CD4-positive, alpha-beta T cell (primary cell): ENCODE data around the gene UXS1. TPM values are rescaled to one million over a fixed set of nuclear protein-coding genes. Genes with fewer than 3 reads are reported as not detected.

Experiments used
- ATAC-seq: fragments of 200-7000 bp; cut with Tn5 transposase; one replicate; pipeline ENCODE4 v1.10.0; 2022; ENCODE audit warnings: mild to moderate bottlenecking; ENCODE audit not compliant: poor library complexity
- CTCF ChIA-PET: fragments of 350-600 bp; sonication (Branson Sonifier 250); formaldehyde crosslinking; loops from one replicate; lab custom pipeline; 2021; ENCODE audit warnings: antibody characterized with exemption, inconsistent platforms; lab: Charles Lee
- POLR2A ChIA-PET: fragments of 350-600 bp; sonication (Branson Sonifier 250); formaldehyde crosslinking; loops from one replicate; lab custom pipeline; 2021; ENCODE audit warnings: antibody characterized with exemption, inconsistent platforms; lab: Charles Lee
- DNase-seq, 14 experiments: peaks; one replicate each; pipeline ENCODE4 v3.0.0-alpha.2; 2013 to 2020; ENCODE audit warnings: mixed read lengths in 2 of 14
- H3K27ac ChIP-seq, 2 donors: one replicate each; pipeline versions ENCODE4 v1.5.1 to v1.7.0; 2013; ENCODE audit warnings: low read length in 2 of 2, low read depth in 1 of 2, mild to moderate bottlenecking in 1 of 2
- H3K27me3 ChIP-seq, 2 experiments: 1 replicate in 1 of 2; 2 replicates in 1 of 2; pipeline versions ENCODE4 v1.6.1 to v1.7.0; 2013; ENCODE audit warnings: low read length in 2 of 2, control low read depth in 1 of 2, mild to moderate bottlenecking in 1 of 2, moderate library complexity in 1 of 2; ENCODE audit not compliant: insufficient read depth in 2 of 2, control insufficient read depth in 1 of 2
- H3K36me3 ChIP-seq: one replicate; pipeline ENCODE4 v1.6.1; 2013; ENCODE audit warnings: low read length, control low read depth; ENCODE audit not compliant: insufficient read depth
- H3K4me1 ChIP-seq: one replicate; pipeline ENCODE4 v1.6.1; 2013; ENCODE audit warnings: low read length, control low read depth; ENCODE audit not compliant: insufficient read depth
- H3K4me3 ChIP-seq: one replicate; pipeline ENCODE4 v1.5.1; 2013; ENCODE audit warnings: mild to moderate bottlenecking, low read length, moderate library complexity
- H3K9me3 ChIP-seq, 2 experiments: 1 replicate in 1 of 2; 2 replicates in 1 of 2; pipeline versions ENCODE4 v1.6.1 to v1.7.0; 2013; ENCODE audit warnings: low read length in 2 of 2, mild to moderate bottlenecking in 2 of 2, control low read depth in 1 of 2, moderate library complexity in 1 of 2; ENCODE audit not compliant: control insufficient read depth in 1 of 2, insufficient read depth in 1 of 2
- H3K27ac Mint-ChIP-seq: one replicate; pipeline ENCODE4 v1.8.0; 2020; ENCODE audit warnings: mixed read lengths
- H3K27me3 Mint-ChIP-seq: one replicate; pipeline ENCODE4 v1.8.0; 2021; ENCODE audit warnings: mixed read lengths
- H3K36me3 Mint-ChIP-seq: one replicate; pipeline ENCODE4 v1.8.0; 2021; ENCODE audit warnings: low read depth, mixed read lengths
- H3K4me1 Mint-ChIP-seq: one replicate; pipeline ENCODE4 v1.8.0; 2021; ENCODE audit warnings: low read depth, mixed read lengths
- H3K4me3 Mint-ChIP-seq: one replicate; pipeline ENCODE4 v1.8.0; 2020; ENCODE audit warnings: mild to moderate bottlenecking, mixed read lengths
- H3K9me3 Mint-ChIP-seq: one replicate; pipeline ENCODE4 v1.8.0; 2020; ENCODE audit warnings: mixed read lengths
- intact Hi-C, 2 experiments: fragments of 100-400 bp; cut with DNase I in 1 of 2; cut with micrococcal nuclease in 1 of 2; formaldehyde crosslinking; loops; one replicate each; pipeline versions ENCODE4 v1.15.1 to v1.9.0; 2023 to 2025; cut with DNase I, micrococcal nuclease
- total RNA-seq, 174 experiments: library from RNA in 2 of 174; stranded (reverse) in 2 of 174; gene quantifications; one replicate each; pipeline ENCODE4 v1.2.3 and lab custom pipeline; 2021 to 2026
- TF ChIP-seq, protein P1 (sequence below): fragments of 200-600 bp; IDR thresholded peaks from one replicate; pipeline ENCODE4 v1.8.0; 2022; ENCODE audit warnings: antibody characterized with exemption, mild to moderate bottlenecking

UXS1 gene
- total RNA-seq, 2 experiments from 2014 or later: 59.3 to 67.1 TPM

DNA sequence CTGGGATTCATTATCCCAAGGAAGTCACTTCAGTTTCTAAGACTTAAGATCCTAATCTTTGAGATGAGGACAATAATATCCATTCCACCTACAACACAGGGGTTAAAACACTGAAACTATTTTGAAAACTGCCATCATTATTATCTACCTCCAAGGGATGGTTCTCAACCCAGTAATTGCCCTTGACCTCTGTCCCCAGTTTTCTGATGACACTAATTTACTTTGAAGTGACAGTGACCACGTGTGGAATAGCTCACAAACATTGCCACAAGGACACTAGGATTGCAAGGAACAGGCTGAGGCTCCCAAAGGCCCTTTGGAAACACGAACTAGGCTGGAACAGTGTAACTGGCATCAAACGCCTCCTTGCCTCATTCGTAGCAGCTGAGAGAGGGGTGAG, 78.4 kb downstream of the UXS1 start:
- Mint-ChIP-seq H3K27ac (peak overlapping the region; percentile 40), H3K36me3 (peaks cover 80% of the 10 kb centered on the region), H3K27me3 (no peaks in the 10 kb centered on the region), H3K9me3 (no peaks in the 10 kb centered on the region), H3K4me3 (no peak overlapping the region), H3K4me1 (peaks cover 6% of the 10 kb centered on the region)
- no peak overlapping the region for H3K4me3 ChIP-seq
- DNase-seq (no peak), ATAC-seq (no peak)
- H3K36me3 ChIP-seq: peaks cover 81% of the 10 kb centered on the region
- TF ChIP-seq, protein P1, sequence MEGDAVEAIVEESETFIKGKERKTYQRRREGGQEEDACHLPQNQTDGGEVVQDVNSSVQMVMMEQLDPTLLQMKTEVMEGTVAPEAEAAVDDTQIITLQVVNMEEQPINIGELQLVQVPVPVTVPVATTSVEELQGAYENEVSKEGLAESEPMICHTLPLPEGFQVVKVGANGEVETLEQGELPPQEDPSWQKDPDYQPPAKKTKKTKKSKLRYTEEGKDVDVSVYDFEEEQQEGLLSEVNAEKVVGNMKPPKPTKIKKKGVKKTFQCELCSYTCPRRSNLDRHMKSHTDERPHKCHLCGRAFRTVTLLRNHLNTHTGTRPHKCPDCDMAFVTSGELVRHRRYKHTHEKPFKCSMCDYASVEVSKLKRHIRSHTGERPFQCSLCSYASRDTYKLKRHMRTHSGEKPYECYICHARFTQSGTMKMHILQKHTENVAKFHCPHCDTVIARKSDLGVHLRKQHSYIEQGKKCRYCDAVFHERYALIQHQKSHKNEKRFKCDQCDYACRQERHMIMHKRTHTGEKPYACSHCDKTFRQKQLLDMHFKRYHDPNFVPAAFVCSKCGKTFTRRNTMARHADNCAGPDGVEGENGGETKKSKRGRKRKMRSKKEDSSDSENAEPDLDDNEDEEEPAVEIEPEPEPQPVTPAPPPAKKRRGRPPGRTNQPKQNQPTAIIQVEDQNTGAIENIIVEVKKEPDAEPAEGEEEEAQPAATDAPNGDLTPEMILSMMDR: no peak
- intact Hi-C loops: no loop called here
- no peak overlapping the region for H3K27ac ChIP-seq
- peaks cover 3% of the 10 kb centered on the region for H3K4me1 ChIP-seq
- no peaks in the 10 kb centered on the region for H3K27me3 ChIP-seq
- ChIA-PET POLR2A (no interaction called here), CTCF (no interaction called here)
- no peaks in the 10 kb centered on the region for H3K9me3 ChIP-seq

DNA sequence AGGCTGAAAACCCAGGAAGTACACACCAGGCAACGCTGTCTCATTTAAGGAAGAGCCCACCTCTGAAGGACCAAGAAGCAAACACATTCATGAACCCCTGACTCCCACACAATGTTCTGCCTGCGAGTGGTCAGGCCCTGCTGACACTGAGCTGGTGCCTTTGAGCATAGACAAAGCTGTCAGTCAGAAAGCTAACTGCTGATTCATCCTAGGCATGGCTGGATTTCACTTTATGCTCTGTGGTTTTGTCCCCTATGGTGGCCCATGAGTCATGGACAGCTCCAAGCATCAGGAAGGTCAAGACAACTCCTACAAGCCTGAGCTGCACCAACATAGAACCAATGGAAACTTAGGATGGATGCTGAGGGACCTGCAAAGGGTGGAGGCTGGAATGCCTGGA, 78.9 kb downstream of the UXS1 start:
- TF ChIP-seq, protein P1: no peak
- no peak overlapping the region for H3K27ac ChIP-seq
- Mint-ChIP-seq H3K4me1 (peaks cover 6% of the 10 kb centered on the region), H3K4me3 (no peak overlapping the region), H3K9me3 (no peaks in the 10 kb centered on the region), H3K27ac (peak overlapping the region; percentile 40), H3K27me3 (no peaks in the 10 kb centered on the region), H3K36me3 (peaks cover 76% of the 10 kb centered on the region)
- intact Hi-C loops: no loop called here
- ATAC-seq (no peak), DNase-seq (no peak)
- no peak overlapping the region for H3K4me3 ChIP-seq
- ChIA-PET POLR2A (no interaction called here), CTCF (no interaction called here)
- H3K4me1 ChIP-seq: peaks cover 3% of the 10 kb centered on the region
- no peaks in the 10 kb centered on the region for H3K27me3 ChIP-seq
- H3K36me3 ChIP-seq: peaks cover 81% of the 10 kb centered on the region
- no peaks in the 10 kb centered on the region for H3K9me3 ChIP-seq

- Histone ChIP-seq H3K27ac (no peak overlapping the region), H3K9me3 (no peaks in the 10 kb centered on the region), H3K27me3 (no peaks in the 10 kb centered on the region), H3K4me3 (no peak overlapping the region), H3K36me3 (peaks cover 79% of the 10 kb centered on the region), H3K4me1 (peaks cover 3% of the 10 kb centered on the region)
- Mint-ChIP-seq H3K9me3 (no peaks in the 10 kb centered on the region), H3K4me3 (no peak overlapping the region), H3K27me3 (no peaks in the 10 kb centered on the region), H3K36me3 (peaks cover 66% of the 10 kb centered on the region), H3K4me1 (no peaks in the 10 kb centered on the region), H3K27ac (no peak overlapping the region)
- TF ChIP-seq, protein P1: no peak
- DNase-seq (no peak), ATAC-seq (no peak)
- ChIA-PET CTCF (interaction anchor here (1.2 kb wide), 1 partner anchor 10 kb away, joined by 3 read pairs; no protein-coding TSS in a partner anchor), POLR2A (no interaction called here)
- intact Hi-C loops: no loop called here
Measured at GRCh38 chr2:106114166-106114565, 79.9 kb downstream of the UXS1 start.
